H9 (cell line): Measurements from ENCODE around the gene TRIO. TPM values are rescaled to one million over a fixed set of nuclear protein-coding genes. Genes with fewer than 3 reads are reported as not detected.

Experiments used
- DNase-seq: peaks from one replicate; pipeline ENCODE4 v3.0.0-alpha.2; 2017
- H2AFZ ChIP-seq: one replicate; pipeline ENCODE4 v1.6.1; 2013; ENCODE audit warnings: mild to moderate bottlenecking, low read length, control low read depth, moderate library complexity
- H2AK5ac ChIP-seq: 2 replicates; pipeline ENCODE4 v1.6.1; 2013; ENCODE audit warnings: low read length, control low read depth, mixed read lengths; ENCODE audit not compliant: insufficient read length
- H2BK120ac ChIP-seq: one replicate; pipeline ENCODE4 v1.6.1; 2013; ENCODE audit warnings: low read depth, mild to moderate bottlenecking, low read length, control low read depth, inconsistent platforms; ENCODE audit not compliant: poor library complexity, severe bottlenecking
- H2BK12ac ChIP-seq: 2 replicates; pipeline ENCODE4 v1.6.1; 2013; ENCODE audit warnings: low read length, control low read depth, mixed read lengths, low read depth; ENCODE audit not compliant: insufficient read length
- H2BK15ac ChIP-seq: 2 replicates; pipeline ENCODE4 v1.6.1; 2013; ENCODE audit warnings: low read depth, low read length, control low read depth
- H2BK20ac ChIP-seq: one replicate; pipeline ENCODE4 v1.6.1; 2013; ENCODE audit warnings: low read depth, mild to moderate bottlenecking, low read length, control low read depth, inconsistent platforms; ENCODE audit not compliant: poor library complexity, severe bottlenecking
- H2BK5ac ChIP-seq: 2 replicates; pipeline ENCODE4 v1.6.1; 2013; ENCODE audit warnings: low read length, control low read depth, mixed read lengths; ENCODE audit not compliant: insufficient read length
- H3K14ac ChIP-seq: 2 replicates; pipeline ENCODE4 v1.6.1; 2013; ENCODE audit warnings: low read length, control low read depth; ENCODE audit not compliant: insufficient read depth
- H3K18ac ChIP-seq: 2 replicates; pipeline ENCODE4 v1.6.1; 2013; ENCODE audit warnings: low read depth, mild to moderate bottlenecking, mixed read lengths, low read length, control low read depth; ENCODE audit not compliant: insufficient read length
- H3K23ac ChIP-seq: 2 replicates; pipeline ENCODE4 v1.6.1; 2013; ENCODE audit warnings: low read length, control low read depth, mixed read lengths, low read depth; ENCODE audit not compliant: insufficient read length
- H3K23me2 ChIP-seq: 2 replicates; pipeline ENCODE4 v1.6.1; 2013; ENCODE audit warnings: low read depth, mild to moderate bottlenecking, mixed read lengths, low read length, control low read depth; ENCODE audit not compliant: insufficient read length, poor library complexity, severe bottlenecking
- H3K27ac ChIP-seq: 2 replicates; pipeline ENCODE4 v1.5.1; 2013; ENCODE audit warnings: low read length, control low read depth, mixed read lengths, low read depth; ENCODE audit not compliant: insufficient read length
- H3K27me3 ChIP-seq: 2 replicates; pipeline ENCODE4 v1.6.1; 2013; ENCODE audit warnings: low read length, control low read depth, inconsistent platforms; ENCODE audit not compliant: insufficient read depth
- H3K4ac ChIP-seq: 2 replicates; pipeline ENCODE4 v1.6.1; 2013; ENCODE audit warnings: low read depth, mild to moderate bottlenecking, control low read depth, inconsistent platforms, low read length, moderate library complexity
- H3K4me1 ChIP-seq: 2 replicates; pipeline ENCODE4 v1.6.1; 2013; ENCODE audit warnings: low read length, control low read depth, inconsistent platforms; ENCODE audit not compliant: insufficient read depth
- H3K4me2 ChIP-seq: 2 replicates; pipeline ENCODE4 v1.6.1; 2013; ENCODE audit warnings: low read length, control low read depth, mixed read lengths; ENCODE audit not compliant: insufficient read length, insufficient read depth
- H3K56ac ChIP-seq: 2 replicates; pipeline ENCODE4 v1.6.1; 2013; ENCODE audit warnings: low read depth, mild to moderate bottlenecking, mixed read lengths, low read length, control low read depth; ENCODE audit not compliant: insufficient read length
- H3K79me1 ChIP-seq: 2 replicates; pipeline ENCODE4 v1.6.1; 2013; ENCODE audit warnings: low read depth, mild to moderate bottlenecking, moderate library complexity, low read length, control low read depth, inconsistent platforms; ENCODE audit not compliant: insufficient read depth, poor library complexity, severe bottlenecking
- H3K79me2 ChIP-seq: 2 replicates; pipeline ENCODE4 v1.6.1; 2013; ENCODE audit warnings: low read length, control low read depth, inconsistent platforms; ENCODE audit not compliant: insufficient read depth
- H3K9ac ChIP-seq: 2 replicates; pipeline ENCODE4 v1.6.1; 2013; ENCODE audit warnings: low read length, control low read depth, mixed read lengths; ENCODE audit not compliant: insufficient read length; ENCODE audit errors: extremely low read depth
- H3K9me3 ChIP-seq: one replicate; pipeline ENCODE4 v1.6.1; 2013; ENCODE audit warnings: low read depth, low read length, inconsistent platforms; ENCODE audit not compliant: control insufficient read depth
- H3T11ph ChIP-seq: one replicate; pipeline ENCODE4 v1.6.1; 2013; ENCODE audit warnings: mild to moderate bottlenecking, low read length, control low read depth, inconsistent platforms
- H4K20me1 ChIP-seq: one replicate; pipeline ENCODE4 v1.6.1; 2013; ENCODE audit not compliant: control insufficient read depth, insufficient read length, insufficient read depth
- H4K5ac ChIP-seq: 2 replicates; pipeline ENCODE4 v1.6.1; 2013; ENCODE audit warnings: low read depth, mild to moderate bottlenecking, mixed read lengths, low read length, control low read depth; ENCODE audit not compliant: insufficient read length
- H4K8ac ChIP-seq: replicated peaks from 2 replicates; pipeline ENCODE4 v1.6.1; 2013; ENCODE audit warnings: low read length, control low read depth, mixed read lengths, low read depth; ENCODE audit not compliant: insufficient read length
- H4K91ac ChIP-seq: 2 replicates; pipeline ENCODE4 v1.6.1; 2013; ENCODE audit warnings: low read depth, mild to moderate bottlenecking, moderate library complexity, mixed read lengths, low read length, control low read depth; ENCODE audit not compliant: insufficient read length
- H3K27ac Mint-ChIP-seq, 3 experiments: 2 replicates in 2 of 3; 3 replicates in 1 of 3; pipeline ENCODE4 v1.8.0; 2020 to 2021; ENCODE audit warnings: mixed read lengths in 3 of 3, mild to moderate bottlenecking in 1 of 3, moderate library complexity in 1 of 3
- H3K27me3 Mint-ChIP-seq: 2 replicates; pipeline ENCODE4 v1.8.0; 2021; ENCODE audit warnings: low read depth, mild to moderate bottlenecking, moderate library complexity, mixed read lengths
- H3K36me3 Mint-ChIP-seq, 3 experiments: 2 replicates in 2 of 3; 3 replicates in 1 of 3; pipeline ENCODE4 v1.8.0; 2020 to 2021; ENCODE audit warnings: low read depth in 3 of 3, mixed read lengths in 3 of 3; ENCODE audit not compliant: insufficient read depth in 1 of 3
- H3K4me1 Mint-ChIP-seq, 2 experiments: 2 replicates each; pipeline ENCODE4 v1.8.0; 2020; ENCODE audit warnings: mixed read lengths in 2 of 2
- H3K4me3 Mint-ChIP-seq, 2 experiments: 2 replicates in 1 of 2; 3 replicates in 1 of 2; pipeline ENCODE4 v1.8.0; 2020 to 2021; ENCODE audit warnings: mild to moderate bottlenecking in 2 of 2, mixed read lengths in 2 of 2, moderate library complexity in 1 of 2
- H3K9me3 Mint-ChIP-seq, 2 experiments: 2 replicates in 1 of 2; 3 replicates in 1 of 2; pipeline ENCODE4 v1.8.0; 2020; ENCODE audit warnings: mild to moderate bottlenecking in 2 of 2, mixed read lengths in 2 of 2, moderate library complexity in 1 of 2
- CTCF ChIP-seq: fragments of 200-600 bp; sonication (generic); conservative IDR thresholded peaks from 3 replicates; pipeline ENCODE4 v1.8.0; 2021; ENCODE audit warnings: antibody characterized with exemption, mild to moderate bottlenecking
- WGBS: extraction: QIAGEN DNeasy Blood & Tissue Kit; methylation state at CpG from one replicate; pipeline ENCODE4 v1.1.7; 2013; ENCODE audit warnings: missing lambda C conversion rate, low lambda C conversion rate, mixed read lengths; ENCODE audit not compliant: insufficient read length; ENCODE audit errors: extremely low coverage; 5-methylcytosine and 5-hydroxymethylcytosine counted together
- total RNA-seq: library from RNA; stranded (reverse); gene quantifications from 2 replicates; pipeline ENCODE4 v1.2.1, GENCODE V29; 2021

TRIO gene
- total RNA-seq, 1 experiment from 2014 or later: 87.8 TPM

- Histone ChIP-seq H3K79me1 (peaks cover 8% of the 10 kb centered on the region), H3K18ac (no peak overlapping the region), H4K91ac (no peak overlapping the region), H3K9me3 (no peaks in the 10 kb centered on the region), H3K79me2 (peaks cover 35% of the 10 kb centered on the region; the same call in 1 of the 2 replicates), H2AFZ (no peak overlapping the region), H3K14ac (no peak overlapping the region), H2BK15ac (no peak overlapping the region), H2BK20ac (no peak overlapping the region), H3K56ac (no peak overlapping the region), H2BK120ac (no peak overlapping the region), H3K4me1 (peaks cover 20% of the 10 kb centered on the region), H3K9ac (no peak overlapping the region), H3T11ph (no peak overlapping the region), H4K8ac (no peak overlapping the region), H3K23me2 (no peaks in the 10 kb centered on the region), H2BK12ac (no peak overlapping the region), H3K23ac (no peak overlapping the region), H2AK5ac (no peak overlapping the region), H3K4ac (no peak overlapping the region), H4K20me1 (no peaks in the 10 kb centered on the region), H4K5ac (no peak overlapping the region), H3K27me3 (no peaks in the 10 kb centered on the region), H2BK5ac (no peak overlapping the region), H3K4me2 (no peak overlapping the region), H3K27ac (no peak overlapping the region)
- Mint-ChIP-seq H3K4me1 (peaks cover 85 to 88% of the 10 kb centered on the region in 2 experiments), H3K27me3 (no peaks in the 10 kb centered on the region), H3K27ac (no peak overlapping the region), H3K4me3 (no peak overlapping the region), H3K36me3 (peaks cover 0 to 2% (median 0%) of the 10 kb centered on the region in 3 experiments; a peak in 2 of 7 replicates), H3K9me3 (no peaks in the 10 kb centered on the region)
- TF ChIP-seq CTCF: no peak
- no CpG with 5 or more reads among the region's 2 CpGs for WGBS
- no peak for DNase-seq
These were observed 73.2 kb downstream of the TRIO start for GRCh38 chr5:14216372-14216771.
